ENCODE results near the gene RRM1. TPM values are rescaled to one million over a fixed set of nuclear protein-coding genes. Genes with fewer than 3 reads are reported as not detected.

Gene RRM1
- total and polyA plus RNA-seq, 2 donors from 2014 or later = 17.7 to 33.0 TPM

- Histone ChIP-seq H3K4me3 (ENCODE audit: low read length in 3 of 3) (no peak overlapping the region), H3K27ac (ENCODE audit: low read depth in 2 of 2, low read length in 2 of 2) (no peak overlapping the region), H3K4me1 (ENCODE audit: control insufficient read depth in 2 of 3, insufficient read depth in 2 of 3, low read depth in 1 of 3, low read length in 3 of 3) (no peaks in the 10 kb centered on the region), H3K9ac (ENCODE audit: low read length in 3 of 3) (no peak overlapping the region), H3K27me3 (ENCODE audit: control insufficient read depth, insufficient read depth, low read length) (no peaks in the 10 kb centered on the region), H3K36me3 (ENCODE audit: control insufficient read depth in 2 of 3, insufficient read depth in 3 of 3, low read length in 3 of 3) (peaks cover 2 to 11% (median 4%) of the 10 kb centered on the region in 3 donors), H3K9me3 (ENCODE audit: control insufficient read depth in 2 of 3, insufficient read depth in 1 of 3, low read length in 3 of 3) (no peaks in the 10 kb centered on the region)
- no peak for DNase-seq
- intact Hi-C loops (cut with DNase I) = no loop called here
- no peak for FAIRE-seq
- TF ChIP-seq CTCF (IDR thresholded peaks at IDR 0.05; ENCODE audit: borderline replicate concordance, extremely low read depth, insufficient read depth) = no peak
Measured at GRCh38 chr11:4140067-4140636, 45.6 kb downstream of the RRM1 start.

- Histone ChIP-seq H3K9me3 (ENCODE audit: control insufficient read depth in 2 of 3, insufficient read depth in 1 of 3, low read length in 3 of 3) (no peaks in the 10 kb centered on the region), H3K27me3 (ENCODE audit: control insufficient read depth, insufficient read depth, low read length) (no peaks in the 10 kb centered on the region), H3K36me3 (ENCODE audit: control insufficient read depth in 2 of 3, insufficient read depth in 3 of 3, low read length in 3 of 3) (no peaks in the 10 kb centered on the region), H3K9ac (ENCODE audit: low read length in 3 of 3) (no peak overlapping the region), H3K4me1 (ENCODE audit: control insufficient read depth in 2 of 3, insufficient read depth in 2 of 3, low read depth in 1 of 3, low read length in 3 of 3) (no peaks in the 10 kb centered on the region), H3K4me3 (ENCODE audit: low read length in 3 of 3) (no peak overlapping the region), H3K27ac (ENCODE audit: low read depth in 2 of 2, low read length in 2 of 2) (no peak overlapping the region)
- no peak for TF ChIP-seq CTCF (IDR thresholded peaks at IDR 0.05; ENCODE audit: borderline replicate concordance, extremely low read depth, insufficient read depth)
- intact Hi-C loops (cut with DNase I) = no loop called here
- DNase-seq (no peak), FAIRE-seq (no peak)
Measured at GRCh38 chr11:4146070-4146771, 51.6 kb downstream of the RRM1 start.

GRCh38 chr11:4146772-4147098 lies 52.1 kb downstream of the RRM1 start:
- H3K27ac ChIP-seq (ENCODE audit: low read depth in 2 of 2, low read length in 2 of 2) = no peak overlapping the region
- no peaks in the 10 kb centered on the region for H3K4me1 ChIP-seq (ENCODE audit: control insufficient read depth in 2 of 3, insufficient read depth in 2 of 3, low read depth in 1 of 3, low read length in 3 of 3)
- H3K9ac ChIP-seq (ENCODE audit: low read length in 3 of 3) = no peak overlapping the region
- intact Hi-C loops (cut with DNase I) = no loop called here
- no peaks in the 10 kb centered on the region for H3K36me3 ChIP-seq (ENCODE audit: control insufficient read depth in 2 of 3, insufficient read depth in 3 of 3, low read length in 3 of 3)
- no peak for TF ChIP-seq CTCF (IDR thresholded peaks at IDR 0.05; ENCODE audit: borderline replicate concordance, extremely low read depth, insufficient read depth)
- DNase-seq (no peak), FAIRE-seq (no peak)
- H3K27me3 ChIP-seq (ENCODE audit: control insufficient read depth, insufficient read depth, low read length) = no peaks in the 10 kb centered on the region
- H3K9me3 ChIP-seq (ENCODE audit: control insufficient read depth in 2 of 3, insufficient read depth in 1 of 3, low read length in 3 of 3) = no peaks in the 10 kb centered on the region
- no peak overlapping the region for H3K4me3 ChIP-seq (ENCODE audit: low read length in 3 of 3)
